ENCODE measurements around the gene TLK2.

DNA sequence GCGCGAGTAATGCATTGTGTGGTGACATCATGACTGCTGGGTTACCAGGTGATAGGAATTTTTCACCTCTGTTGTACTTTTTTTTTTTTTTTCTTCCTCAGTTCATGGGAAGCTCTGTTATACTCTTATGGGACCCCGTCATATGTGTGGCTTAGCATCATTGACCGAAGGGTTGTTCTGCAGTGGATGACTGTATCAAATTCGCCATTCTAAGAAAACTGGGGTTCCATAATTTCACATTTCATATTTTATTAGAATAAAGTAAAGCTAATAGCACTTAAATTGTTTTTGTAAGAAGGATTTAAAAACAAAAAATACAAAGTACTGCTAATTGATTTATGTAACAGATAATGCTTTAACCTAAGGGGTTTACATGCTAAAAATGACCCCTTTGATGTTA is 116.9 kb downstream of the TLK2 start:
- TF ChIP-seq, protein P1, sequence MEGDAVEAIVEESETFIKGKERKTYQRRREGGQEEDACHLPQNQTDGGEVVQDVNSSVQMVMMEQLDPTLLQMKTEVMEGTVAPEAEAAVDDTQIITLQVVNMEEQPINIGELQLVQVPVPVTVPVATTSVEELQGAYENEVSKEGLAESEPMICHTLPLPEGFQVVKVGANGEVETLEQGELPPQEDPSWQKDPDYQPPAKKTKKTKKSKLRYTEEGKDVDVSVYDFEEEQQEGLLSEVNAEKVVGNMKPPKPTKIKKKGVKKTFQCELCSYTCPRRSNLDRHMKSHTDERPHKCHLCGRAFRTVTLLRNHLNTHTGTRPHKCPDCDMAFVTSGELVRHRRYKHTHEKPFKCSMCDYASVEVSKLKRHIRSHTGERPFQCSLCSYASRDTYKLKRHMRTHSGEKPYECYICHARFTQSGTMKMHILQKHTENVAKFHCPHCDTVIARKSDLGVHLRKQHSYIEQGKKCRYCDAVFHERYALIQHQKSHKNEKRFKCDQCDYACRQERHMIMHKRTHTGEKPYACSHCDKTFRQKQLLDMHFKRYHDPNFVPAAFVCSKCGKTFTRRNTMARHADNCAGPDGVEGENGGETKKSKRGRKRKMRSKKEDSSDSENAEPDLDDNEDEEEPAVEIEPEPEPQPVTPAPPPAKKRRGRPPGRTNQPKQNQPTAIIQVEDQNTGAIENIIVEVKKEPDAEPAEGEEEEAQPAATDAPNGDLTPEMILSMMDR (IDR thresholded peaks at IDR 0.05; ENCODE audit: low read depth, low read length), result no peak
- no peak for TF ChIP-seq EZH2phosphoT487 (IDR thresholded peaks at IDR 0.05; ENCODE audit: low read depth)
